Right atrium auricular region (tissue), 2 donors: ENCODE data around the gene RAB28. TPM values are rescaled to one million over a fixed set of nuclear protein-coding genes. Genes with fewer than 3 reads are reported as not detected.

Source experiments
- DNase-seq: peaks from one replicate; pipeline ENCODE4 v3.0.0-alpha.2; 2019; ENCODE audit warnings: low spot score
- H3K27ac ChIP-seq, 2 donors: fragments of 200-600 bp; sonication (generic); 1 replicate in 1 of 2; 2 replicates in 1 of 2; pipeline ENCODE4 v1.5.1; 2016 to 2019
- H3K27me3 ChIP-seq, 2 donors: fragments of 200-600 bp; sonication (generic); one replicate each; pipeline versions ENCODE4 v1.5.1 to v1.6.0; 2017 to 2019
- H3K36me3 ChIP-seq: fragments of 200-600 bp; sonication (generic); one replicate; pipeline ENCODE4 v1.5.1; 2016
- H3K4me1 ChIP-seq, 2 donors: fragments of 200-600 bp; sonication (generic); one replicate each; pipeline versions ENCODE4 v1.5.1 to v1.6.0; 2017 to 2019
- H3K4me3 ChIP-seq, 2 donors: fragments of 200-600 bp; sonication (generic); 1 replicate in 1 of 2; 2 replicates in 1 of 2; pipeline ENCODE4 v1.5.1; 2017 to 2019; ENCODE audit warnings: mild to moderate bottlenecking in 1 of 2, moderate library complexity in 1 of 2
- H3K9me3 ChIP-seq, 2 donors: fragments of 200-600 bp; sonication (generic); one replicate each; pipeline ENCODE4 v1.5.1; 2019
- CTCF ChIP-seq, 2 donors: fragments of 200-600 bp; sonication (generic); IDR thresholded peaks; one replicate each; pipeline ENCODE4 v1.5.1; 2019; ENCODE audit warnings: antibody characterized with exemption in 2 of 2
- total RNA-seq, 2 donors: library from RNA; depleted of rRNA; stranded (reverse); fragments of >200 nt; gene quantifications; one replicate each; pipeline ENCODE4 v1.1.0, GENCODE V29; 2016

Gene RAB28
- total RNA-seq, 2 donors from 2014 or later: 15.3 to 19.8 TPM

GRCh38 chr4:13364653-13365052, 119.5 kb downstream of the RAB28 start:
- no peaks in the 10 kb centered on the region for H3K4me1 ChIP-seq
- no peaks in the 10 kb centered on the region for H3K9me3 ChIP-seq
- no peaks in the 10 kb centered on the region for H3K36me3 ChIP-seq
- no peak for TF ChIP-seq CTCF (IDR thresholded peaks at IDR 0.05)
- H3K27ac ChIP-seq: no peak overlapping the region
- no peaks in the 10 kb centered on the region for H3K27me3 ChIP-seq
- H3K4me3 ChIP-seq: no peak overlapping the region
- DNase-seq: no peak

- Histone ChIP-seq H3K4me3 (no peak overlapping the region), H3K4me1 (no peaks in the 10 kb centered on the region), H3K27ac (no peak overlapping the region), H3K27me3 (no peaks in the 10 kb centered on the region), H3K36me3 (no peaks in the 10 kb centered on the region), H3K9me3 (no peaks in the 10 kb centered on the region)
- DNase-seq: no peak
- TF ChIP-seq CTCF (IDR thresholded peaks at IDR 0.05): no peak
These were observed 120.0 kb downstream of the RAB28 start for GRCh38 chr4:13364172-13364571.

- Histone ChIP-seq H3K27ac (no peak overlapping the region), H3K4me1 (no peaks in the 10 kb centered on the region), H3K4me3 (no peak overlapping the region), H3K36me3 (no peaks in the 10 kb centered on the region), H3K9me3 (no peaks in the 10 kb centered on the region), H3K27me3 (no peaks in the 10 kb centered on the region)
- DNase-seq: no peak
- no peak for TF ChIP-seq CTCF (IDR thresholded peaks at IDR 0.05)
These were observed 124.3 kb downstream of the RAB28 start for GRCh38 chr4:13359809-13360208.

- H3K36me3 ChIP-seq: no peaks in the 10 kb centered on the region
- no peak for TF ChIP-seq CTCF (IDR thresholded peaks at IDR 0.05)
- no peak for DNase-seq
- H3K27me3 ChIP-seq: no peaks in the 10 kb centered on the region
- H3K9me3 ChIP-seq: no peaks in the 10 kb centered on the region
- H3K4me3 ChIP-seq: no peak overlapping the region
- no peak overlapping the region for H3K27ac ChIP-seq
- no peaks in the 10 kb centered on the region for H3K4me1 ChIP-seq
These were observed 128.8 kb downstream of the RAB28 start for GRCh38 chr4:13355111-13355880.

- TF ChIP-seq CTCF (IDR thresholded peaks at IDR 0.05): no peak
- H3K27me3 ChIP-seq: no peaks in the 10 kb centered on the region
- DNase-seq: no peak
- no peaks in the 10 kb centered on the region for H3K9me3 ChIP-seq
- H3K4me1 ChIP-seq: no peaks in the 10 kb centered on the region
- H3K27ac ChIP-seq: no peak overlapping the region
- no peaks in the 10 kb centered on the region for H3K36me3 ChIP-seq
- H3K4me3 ChIP-seq: no peak overlapping the region
These were observed 135.0 kb downstream of the RAB28 start for GRCh38 chr4:13349096-13349495.

GRCh38 chr4:13348216-13348615, 135.9 kb downstream of the RAB28 start:
- H3K27ac ChIP-seq: no peak overlapping the region
- no peak for TF ChIP-seq CTCF (IDR thresholded peaks at IDR 0.05)
- no peaks in the 10 kb centered on the region for H3K36me3 ChIP-seq
- H3K9me3 ChIP-seq: no peaks in the 10 kb centered on the region
- no peaks in the 10 kb centered on the region for H3K4me1 ChIP-seq
- no peaks in the 10 kb centered on the region for H3K27me3 ChIP-seq
- DNase-seq: no peak
- no peak overlapping the region for H3K4me3 ChIP-seq
